ENCODE data around the gene ULBP3.

Gene ULBP3

DNA sequence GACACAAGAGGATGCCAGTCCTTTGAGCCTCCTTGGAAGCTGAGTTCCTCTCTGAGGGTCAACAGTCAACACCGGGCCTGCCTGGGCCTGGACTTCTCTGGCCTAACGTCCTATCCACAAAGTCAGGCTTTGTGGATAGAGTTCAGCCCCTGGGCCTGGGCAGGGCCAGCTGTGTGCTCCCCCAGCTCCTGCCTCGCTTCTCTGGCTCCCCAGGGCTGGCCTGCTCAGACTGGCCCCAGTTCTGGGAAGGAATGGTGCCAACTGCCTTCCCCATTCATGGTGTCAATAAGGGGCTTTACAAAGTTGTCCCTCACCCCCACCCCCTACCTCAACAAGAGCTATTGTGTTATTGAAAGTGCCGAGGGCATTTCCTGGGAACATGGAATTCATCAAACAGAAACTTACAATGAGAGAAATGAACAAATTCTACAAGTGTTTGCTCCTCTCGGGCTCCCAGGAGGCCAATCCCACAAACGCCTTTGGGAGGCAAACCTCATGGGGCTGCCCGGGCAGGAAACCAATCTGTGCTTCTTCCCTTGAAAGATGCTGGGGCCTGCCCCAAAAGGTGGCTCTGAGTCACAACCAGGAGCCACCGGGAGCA is 47.4 kb upstream of the ULBP3 start:
- no peak overlapping the region for H2AFZ ChIP-seq (ENCODE audit: low read length)
- no peaks in the 10 kb centered on the region for H3K9me3 ChIP-seq (ENCODE audit: insufficient read depth, low read depth, low read length)
- H3K36me3 ChIP-seq (ENCODE audit: insufficient read depth, low read length): no peaks in the 10 kb centered on the region
- no peaks in the 10 kb centered on the region for H3K79me2 ChIP-seq (ENCODE audit: insufficient read depth, low read length)
- no peak overlapping the region for H3K4me2 ChIP-seq (ENCODE audit: low read depth, low read length, poor library complexity, severe bottlenecking)
- H4K20me1 ChIP-seq (ENCODE audit: insufficient read depth, low read length, poor library complexity, severe bottlenecking): no peaks in the 10 kb centered on the region
- H3K4me3 ChIP-seq (ENCODE audit: low read length, poor library complexity, severe bottlenecking): no peak overlapping the region
- TF ChIP-seq CTCF (conservative IDR thresholded peaks at IDR 0.05; ENCODE audit: low read length): no peak
- TF ChIP-seq EZH2phosphoT487 (IDR thresholded peaks at IDR 0.05; ENCODE audit: borderline replicate concordance): no peak
- H3K27me3 ChIP-seq (ENCODE audit: insufficient read depth, low read length, poor library complexity, severe bottlenecking): no peaks in the 10 kb centered on the region
- peaks cover 22% of the 10 kb centered on the region for H3K4me1 ChIP-seq (ENCODE audit: insufficient read depth, low read length, poor library complexity, severe bottlenecking)
- no peaks in the 10 kb centered on the region for H3K9me2 ChIP-seq (replicated peaks; ENCODE audit: low read depth, low read length)
- H3F3A ChIP-seq (ENCODE audit: low read depth): peaks cover 4% of the 10 kb centered on the region; the same call in 1 of the 2 replicates
- H3K9ac ChIP-seq (ENCODE audit: low read depth, low read length, poor library complexity, severe bottlenecking): no peak overlapping the region

- H3K9ac ChIP-seq (ENCODE audit: low read depth, low read length, poor library complexity, severe bottlenecking): no peak overlapping the region
Observed at GRCh38 chr6:150115769-150116168, 46.8 kb upstream of the ULBP3 start.

GRCh38 chr6:150112233-150112632 is 43.3 kb upstream of the ULBP3 start:
- H3K4me3 ChIP-seq (ENCODE audit: low read length, poor library complexity, severe bottlenecking): no peak overlapping the region
- H3K27me3 ChIP-seq (ENCODE audit: insufficient read depth, low read length, poor library complexity, severe bottlenecking): no peaks in the 10 kb centered on the region
- H3K79me2 ChIP-seq (ENCODE audit: insufficient read depth, low read length): no peaks in the 10 kb centered on the region
- H4K20me1 ChIP-seq (ENCODE audit: insufficient read depth, low read length, poor library complexity, severe bottlenecking): no peaks in the 10 kb centered on the region
- H3K4me2 ChIP-seq (ENCODE audit: low read depth, low read length, poor library complexity, severe bottlenecking): no peak overlapping the region
- no peak overlapping the region for H3K9ac ChIP-seq (ENCODE audit: low read depth, low read length, poor library complexity, severe bottlenecking)
- no peaks in the 10 kb centered on the region for H3K9me3 ChIP-seq (ENCODE audit: insufficient read depth, low read depth, low read length)
- H3K9me2 ChIP-seq (replicated peaks; ENCODE audit: low read depth, low read length): no peaks in the 10 kb centered on the region
- no peaks in the 10 kb centered on the region for H3K36me3 ChIP-seq (ENCODE audit: insufficient read depth, low read length)
- H2AFZ ChIP-seq (ENCODE audit: low read length): no peak overlapping the region
- no peaks in the 10 kb centered on the region for H3K4me1 ChIP-seq (ENCODE audit: insufficient read depth, low read length, poor library complexity, severe bottlenecking)
- TF ChIP-seq EZH2phosphoT487 (IDR thresholded peaks at IDR 0.05; ENCODE audit: borderline replicate concordance): no peak
- TF ChIP-seq CTCF (conservative IDR thresholded peaks at IDR 0.05; ENCODE audit: low read length): no peak
- no peaks in the 10 kb centered on the region for H3F3A ChIP-seq (ENCODE audit: low read depth)

More at GRCh38 chr6:150115769-150116168, 46.8 kb upstream of the ULBP3 start:
- H3K36me3 ChIP-seq (ENCODE audit: insufficient read depth, low read length): no peaks in the 10 kb centered on the region
- no peak overlapping the region for H2AFZ ChIP-seq (ENCODE audit: low read length)
- H3K27me3 ChIP-seq (ENCODE audit: insufficient read depth, low read length, poor library complexity, severe bottlenecking): no peaks in the 10 kb centered on the region
- H3F3A ChIP-seq (ENCODE audit: low read depth): peaks cover 4% of the 10 kb centered on the region; the same call in 1 of the 2 replicates
- no peaks in the 10 kb centered on the region for H3K9me2 ChIP-seq (replicated peaks; ENCODE audit: low read depth, low read length)
- no peaks in the 10 kb centered on the region for H3K79me2 ChIP-seq (ENCODE audit: insufficient read depth, low read length)
- TF ChIP-seq EZH2phosphoT487 (IDR thresholded peaks at IDR 0.05; ENCODE audit: borderline replicate concordance) (no peak), CTCF (conservative IDR thresholded peaks at IDR 0.05; ENCODE audit: low read length) (no peak)
- H3K9me3 ChIP-seq (ENCODE audit: insufficient read depth, low read depth, low read length): no peaks in the 10 kb centered on the region
- no peaks in the 10 kb centered on the region for H4K20me1 ChIP-seq (ENCODE audit: insufficient read depth, low read length, poor library complexity, severe bottlenecking)
- H3K4me3 ChIP-seq (ENCODE audit: low read length, poor library complexity, severe bottlenecking): no peak overlapping the region
- H3K4me1 ChIP-seq (ENCODE audit: insufficient read depth, low read length, poor library complexity, severe bottlenecking): peaks cover 22% of the 10 kb centered on the region
- no peak overlapping the region for H3K4me2 ChIP-seq (ENCODE audit: low read depth, low read length, poor library complexity, severe bottlenecking)
